ENCODE measurements around the gene TMPRSS9.
A peak's percentile ranks its signal among the peaks of the same experiment; 100 is the strongest.

Gene TMPRSS9

DNA sequence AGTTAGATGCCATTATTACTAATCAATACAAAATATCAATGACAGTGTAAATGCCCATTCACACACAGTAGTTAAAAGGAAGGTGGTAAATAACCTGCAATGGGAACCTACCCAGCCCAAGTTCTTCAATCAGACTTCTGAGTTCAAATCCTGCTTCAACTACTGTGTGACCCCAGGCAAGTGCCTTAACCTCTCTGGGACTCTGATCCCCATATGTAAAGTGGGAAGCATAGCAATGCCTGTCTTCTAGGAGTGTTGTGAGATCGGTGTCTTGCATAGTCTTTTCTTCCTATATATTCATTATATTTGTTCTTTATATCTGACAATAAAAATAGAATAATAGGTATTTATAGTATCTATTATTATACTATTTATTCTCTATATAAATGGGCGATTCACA is 60.4 kb downstream of the TMPRSS9 start:
- Histone ChIP-seq H3K4me1 (ENCODE audit: control insufficient read depth, insufficient read depth, low read length) (peaks cover 9% of the 10 kb centered on the region), H3K27me3 (ENCODE audit: control insufficient read depth, insufficient read depth, low read length, poor library complexity, severe bottlenecking) (no peaks in the 10 kb centered on the region), H3K4me3 (ENCODE audit: insufficient read depth, low read depth, low read length) (no peak overlapping the region), H3K27ac (ENCODE audit: insufficient read depth, low read depth, low read length, poor library complexity, severe bottlenecking) (no peak overlapping the region), H3K9me3 (ENCODE audit: control insufficient read depth, low read length) (no peaks in the 10 kb centered on the region), H3K36me3 (ENCODE audit: control insufficient read depth, insufficient read depth, low read length) (no peaks in the 10 kb centered on the region)
- WGBS, 2 experiments = 79 to 100% methylated on average over 1 of the region's 2 CpGs

DNA sequence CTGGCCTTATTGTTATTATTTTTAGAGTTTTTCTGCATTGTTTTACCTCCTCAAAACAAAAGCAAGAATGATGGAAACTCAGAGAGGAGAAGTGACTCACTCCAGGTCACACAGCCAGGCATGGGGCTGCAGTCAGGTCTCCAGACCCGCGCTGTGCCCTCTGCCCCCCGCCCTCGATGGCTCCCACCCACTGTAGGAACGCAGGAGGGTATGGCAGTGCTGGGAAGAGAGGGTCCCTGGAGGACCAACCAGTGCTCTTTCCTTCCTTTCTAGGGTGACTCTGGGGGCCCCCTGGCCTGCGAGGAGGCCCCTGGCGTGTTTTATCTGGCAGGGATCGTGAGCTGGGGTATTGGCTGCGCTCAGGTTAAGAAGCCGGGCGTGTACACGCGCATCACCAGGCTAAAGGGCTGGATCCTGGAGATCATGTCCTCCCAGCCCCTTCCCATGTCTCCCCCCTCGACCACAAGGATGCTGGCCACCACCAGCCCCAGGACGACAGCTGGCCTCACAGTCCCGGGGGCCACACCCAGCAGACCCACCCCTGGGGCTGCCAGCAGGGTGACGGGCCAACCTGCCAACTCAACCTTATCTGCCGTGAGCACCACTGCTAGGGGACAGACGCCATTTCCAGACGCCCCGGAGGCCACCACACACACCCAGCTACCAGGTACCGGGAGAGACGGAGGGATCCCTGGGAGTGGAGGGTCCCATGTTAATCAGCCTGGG is 61.7 kb downstream of the TMPRSS9 start:
- Histone ChIP-seq H3K4me1 (ENCODE audit: control insufficient read depth, insufficient read depth, low read length) (peaks cover 22% of the 10 kb centered on the region), H3K4me3 (ENCODE audit: insufficient read depth, low read depth, low read length) (no peak overlapping the region), H3K27ac (ENCODE audit: insufficient read depth, low read depth, low read length, poor library complexity, severe bottlenecking) (no peak overlapping the region), H3K27me3 (ENCODE audit: control insufficient read depth, insufficient read depth, low read length, poor library complexity, severe bottlenecking) (no peaks in the 10 kb centered on the region), H3K36me3 (ENCODE audit: control insufficient read depth, insufficient read depth, low read length) (no peaks in the 10 kb centered on the region), H3K9me3 (ENCODE audit: control insufficient read depth, low read length) (no peaks in the 10 kb centered on the region)
- WGBS, 2 experiments = 93 to 95% methylated on average over 23 of the region's 23 CpGs

DNA sequence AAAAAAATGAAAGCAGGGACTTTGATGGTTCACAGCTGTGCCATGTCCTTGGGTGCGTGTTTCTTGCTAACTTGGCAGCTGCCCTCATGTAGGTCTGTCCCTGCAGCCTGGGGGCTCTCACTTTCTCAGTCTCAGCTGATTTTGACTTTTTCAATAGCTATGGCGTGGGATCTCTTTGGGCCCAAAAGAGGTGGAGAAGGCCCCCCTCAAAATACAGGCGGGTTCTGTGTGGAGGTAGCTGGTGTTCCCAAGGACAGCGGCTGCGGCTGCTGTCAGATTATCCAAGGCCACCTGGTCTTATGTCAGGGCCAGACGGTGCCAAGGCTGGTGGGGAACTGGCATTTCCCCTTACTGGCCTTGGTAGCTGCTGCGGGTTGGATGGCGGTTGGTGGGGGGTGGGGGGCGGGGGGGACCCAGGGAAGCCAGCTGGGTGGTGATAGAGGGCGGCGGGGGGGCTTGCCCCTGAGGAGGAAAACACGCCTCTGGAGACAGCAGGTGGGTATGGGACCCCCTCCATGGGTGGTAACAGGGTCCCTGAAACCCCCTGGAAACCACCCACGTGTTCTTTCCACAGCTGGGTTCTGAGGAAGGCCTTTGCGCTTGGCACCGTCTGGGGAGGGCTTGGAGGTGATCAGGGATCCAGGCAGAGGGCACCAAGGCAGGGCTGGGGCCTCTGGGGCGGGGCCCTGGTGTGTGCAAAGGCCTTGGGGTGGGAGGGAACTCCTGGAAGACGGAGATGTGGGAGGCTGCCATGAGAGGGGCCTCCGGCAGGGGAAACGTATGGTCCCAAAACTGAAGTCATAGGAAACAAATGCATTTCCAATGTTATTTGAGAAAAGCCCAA is 63.2 kb downstream of the TMPRSS9 start:
- H3K4me1 ChIP-seq (ENCODE audit: control insufficient read depth, insufficient read depth, low read length) = peaks cover 23% of the 10 kb centered on the region
- H3K27ac ChIP-seq (ENCODE audit: insufficient read depth, low read depth, low read length, poor library complexity, severe bottlenecking) = no peak overlapping the region
- H3K9me3 ChIP-seq (ENCODE audit: control insufficient read depth, low read length) = no peaks in the 10 kb centered on the region
- no peaks in the 10 kb centered on the region for H3K36me3 ChIP-seq (ENCODE audit: control insufficient read depth, insufficient read depth, low read length)
- 96% methylated on average over 18 to 19 of the region's 19 CpGs for WGBS, 2 experiments
- no peaks in the 10 kb centered on the region for H3K27me3 ChIP-seq (ENCODE audit: control insufficient read depth, insufficient read depth, low read length, poor library complexity, severe bottlenecking)
- no peak overlapping the region for H3K4me3 ChIP-seq (ENCODE audit: insufficient read depth, low read depth, low read length)

DNA sequence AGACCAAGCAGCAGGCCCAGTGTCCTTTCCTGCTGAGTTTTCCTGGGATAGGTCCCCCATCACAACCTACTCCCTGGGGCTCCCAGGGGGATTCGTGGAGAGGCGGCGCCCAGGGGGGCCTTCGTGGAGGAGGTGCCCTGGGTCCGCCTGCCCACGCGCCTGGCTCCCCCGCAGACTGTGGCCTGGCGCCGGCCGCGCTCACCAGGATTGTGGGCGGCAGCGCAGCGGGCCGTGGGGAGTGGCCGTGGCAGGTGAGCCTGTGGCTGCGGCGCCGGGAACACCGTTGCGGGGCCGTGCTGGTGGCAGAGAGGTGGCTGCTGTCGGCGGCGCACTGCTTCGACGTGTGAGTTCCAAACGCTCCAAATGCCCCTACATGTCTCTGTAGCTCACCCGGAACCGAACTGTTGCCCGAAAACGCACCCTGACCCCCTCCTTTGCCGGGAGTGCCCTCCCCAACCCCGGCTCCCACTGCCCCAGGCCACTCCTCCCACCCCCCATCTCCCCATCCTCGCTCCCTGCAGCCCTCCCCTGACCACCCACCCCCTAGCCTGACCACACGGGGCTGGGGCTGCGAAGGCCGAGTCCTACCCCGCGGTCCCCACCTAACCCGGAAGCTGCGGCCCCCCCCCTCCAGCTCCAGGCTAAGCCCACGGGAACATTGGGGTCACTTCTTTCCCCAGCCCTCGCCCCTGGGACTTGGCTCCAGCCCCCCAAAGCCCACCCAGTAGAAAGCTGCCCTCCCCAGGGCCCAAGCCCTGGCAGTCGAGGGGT is 64.0 kb downstream of the TMPRSS9 start:
- Histone ChIP-seq H3K36me3 (ENCODE audit: control insufficient read depth, insufficient read depth, low read length) (no peaks in the 10 kb centered on the region), H3K27ac (ENCODE audit: insufficient read depth, low read depth, low read length, poor library complexity, severe bottlenecking) (no peak overlapping the region), H3K9me3 (ENCODE audit: control insufficient read depth, low read length) (no peaks in the 10 kb centered on the region), H3K4me3 (ENCODE audit: insufficient read depth, low read depth, low read length) (peak overlapping the region; percentile 41), H3K27me3 (ENCODE audit: control insufficient read depth, insufficient read depth, low read length, poor library complexity, severe bottlenecking) (no peaks in the 10 kb centered on the region), H3K4me1 (ENCODE audit: control insufficient read depth, insufficient read depth, low read length) (peaks cover 28% of the 10 kb centered on the region)
- WGBS, 2 experiments = 89 to 91% methylated on average over 46 of the region's 46 CpGs

DNA sequence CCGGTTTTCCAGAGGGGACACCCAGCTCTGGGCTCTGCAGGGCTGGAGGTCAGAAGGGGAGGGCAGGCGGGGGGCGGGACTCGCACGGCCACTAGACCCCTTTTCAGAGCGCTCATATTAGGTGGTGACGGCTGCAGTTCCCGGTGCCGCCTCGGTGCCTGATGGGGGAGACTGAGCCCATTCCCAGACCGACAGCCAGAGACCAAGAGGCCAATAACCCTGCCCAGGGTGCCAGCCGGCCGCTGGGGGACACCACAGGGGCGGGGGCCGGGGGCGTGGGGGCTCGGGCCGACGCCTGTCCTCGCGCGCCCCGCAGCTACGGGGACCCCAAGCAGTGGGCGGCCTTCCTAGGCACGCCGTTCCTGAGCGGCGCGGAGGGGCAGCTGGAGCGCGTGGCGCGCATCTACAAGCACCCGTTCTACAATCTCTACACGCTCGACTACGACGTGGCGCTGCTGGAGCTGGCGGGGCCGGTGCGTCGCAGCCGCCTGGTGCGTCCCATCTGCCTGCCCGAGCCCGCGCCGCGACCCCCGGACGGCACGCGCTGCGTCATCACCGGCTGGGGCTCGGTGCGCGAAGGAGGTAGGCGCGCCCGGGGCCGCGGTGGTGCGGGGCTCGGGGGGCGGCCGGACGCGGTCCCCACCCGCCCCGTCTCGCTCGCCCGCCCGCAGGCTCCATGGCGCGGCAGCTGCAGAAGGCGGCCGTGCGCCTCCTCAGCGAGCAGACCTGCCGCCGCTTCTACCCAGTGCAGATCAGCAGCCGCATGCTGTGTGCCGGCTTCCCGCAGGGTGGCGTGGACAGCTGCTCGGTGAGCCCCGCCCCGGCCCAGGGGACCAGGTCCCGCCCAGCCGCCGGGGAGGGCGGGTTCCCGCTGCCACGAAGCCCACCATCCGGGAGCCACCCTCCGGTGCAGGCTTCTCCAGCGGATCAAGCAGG is 64.9 kb downstream of the TMPRSS9 start:
- WGBS, 2 experiments = 4% methylated on average over 101 of the region's 101 CpGs
- Histone ChIP-seq H3K27ac (ENCODE audit: insufficient read depth, low read depth, low read length, poor library complexity, severe bottlenecking) (peak overlapping the region; percentile 50), H3K4me1 (ENCODE audit: control insufficient read depth, insufficient read depth, low read length) (peaks cover 28% of the 10 kb centered on the region), H3K4me3 (ENCODE audit: insufficient read depth, low read depth, low read length) (peak overlapping the region; percentile 41), H3K9me3 (ENCODE audit: control insufficient read depth, low read length) (no peaks in the 10 kb centered on the region), H3K36me3 (ENCODE audit: control insufficient read depth, insufficient read depth, low read length) (no peaks in the 10 kb centered on the region), H3K27me3 (ENCODE audit: control insufficient read depth, insufficient read depth, low read length, poor library complexity, severe bottlenecking) (no peaks in the 10 kb centered on the region)

DNA sequence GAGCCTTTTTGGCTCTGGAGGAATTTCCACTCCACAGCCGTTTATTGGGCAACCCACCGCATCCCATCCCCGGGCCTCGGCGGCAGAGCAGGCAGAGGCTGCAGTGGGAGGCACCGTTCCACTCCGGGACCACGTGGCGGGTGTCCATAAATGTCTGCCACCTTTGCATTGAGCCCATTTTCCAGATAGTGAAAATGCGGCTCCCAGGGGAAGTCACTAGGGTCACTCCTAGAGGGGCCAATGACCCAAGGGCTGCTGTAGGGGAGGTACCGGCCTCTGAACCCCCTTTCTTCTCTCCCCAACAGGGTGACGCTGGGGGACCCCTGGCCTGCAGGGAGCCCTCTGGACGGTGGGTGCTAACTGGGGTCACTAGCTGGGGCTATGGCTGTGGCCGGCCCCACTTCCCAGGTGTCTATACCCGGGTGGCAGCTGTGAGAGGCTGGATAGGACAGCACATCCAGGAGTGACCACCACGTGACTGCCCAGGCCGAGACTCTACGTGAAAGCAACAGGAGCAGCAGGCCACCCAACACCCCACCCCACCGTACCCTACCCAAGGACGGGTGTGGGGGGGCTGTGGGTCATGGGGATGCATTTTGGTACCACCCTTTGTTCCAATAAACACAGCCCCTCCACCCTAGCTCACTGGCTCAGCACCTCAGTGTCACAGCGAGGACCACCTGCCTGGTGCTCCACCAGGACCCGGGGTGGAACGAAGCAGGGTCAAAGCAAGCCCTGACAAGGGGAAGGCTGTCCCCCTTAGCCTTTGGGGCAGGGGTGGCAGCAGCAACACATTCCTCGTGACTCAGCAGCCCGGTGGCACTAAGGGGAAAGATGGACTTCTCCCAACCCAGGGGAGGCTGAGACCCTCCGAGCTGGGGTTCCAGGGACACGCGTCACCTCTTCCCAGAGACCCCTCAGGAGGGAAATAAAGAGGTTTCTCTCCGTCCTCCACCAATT is 65.8 kb downstream of the TMPRSS9 start:
- WGBS, 2 experiments = 77 to 78% methylated on average over 29 of the region's 29 CpGs
- no peak overlapping the region for H3K27ac ChIP-seq (ENCODE audit: insufficient read depth, low read depth, low read length, poor library complexity, severe bottlenecking)

DNA sequence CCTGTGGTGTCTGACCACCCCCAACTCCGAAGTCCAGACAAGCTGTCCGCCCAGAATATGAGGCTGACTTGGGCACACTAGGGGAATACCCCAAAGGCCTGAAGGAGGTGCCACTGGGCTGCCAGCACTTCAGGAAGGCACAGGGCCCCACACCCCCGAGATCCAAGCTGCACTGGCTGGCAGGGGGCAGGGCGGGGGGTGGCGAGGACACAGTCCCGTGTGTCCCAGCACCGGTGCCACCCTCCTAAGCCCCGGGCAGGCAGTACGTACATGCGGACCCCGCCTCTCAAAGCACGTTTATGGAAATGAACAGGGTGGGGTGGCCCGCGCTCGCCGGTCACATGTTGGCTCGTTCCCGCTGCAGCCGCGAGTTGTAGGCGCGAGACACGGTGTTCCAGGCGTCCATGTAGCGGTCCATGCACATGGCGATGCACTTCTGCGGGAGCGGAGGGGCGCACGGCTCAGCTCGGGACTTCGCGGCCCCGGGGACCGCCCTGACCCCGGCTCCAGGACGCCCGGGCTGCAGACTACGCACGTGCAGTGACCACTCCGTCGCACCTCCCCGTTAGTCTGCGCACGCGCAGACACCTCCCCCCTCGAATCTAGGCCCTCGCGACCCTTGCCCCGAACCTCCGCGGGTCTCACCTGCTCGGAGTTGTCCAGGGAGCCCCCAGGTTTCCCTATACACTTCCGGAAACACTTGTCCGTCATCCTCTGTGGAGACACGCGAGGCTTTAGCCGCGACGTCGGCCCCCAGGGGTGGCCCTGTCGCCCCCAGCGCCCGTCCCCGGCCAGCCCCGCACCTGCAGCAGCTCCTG is 66.8 kb downstream of the TMPRSS9 start:
- 3 to 4% methylated on average over 66 of the region's 66 CpGs for WGBS, 2 experiments
- H3K4me3 ChIP-seq (ENCODE audit: insufficient read depth, low read depth, low read length) = peak overlapping the region; percentile 97
- H3K27ac ChIP-seq (ENCODE audit: insufficient read depth, low read depth, low read length, poor library complexity, severe bottlenecking) = peak overlapping the region; percentile 88
- no peaks in the 10 kb centered on the region for H3K9me3 ChIP-seq (ENCODE audit: control insufficient read depth, low read length)
- no peaks in the 10 kb centered on the region for H3K27me3 ChIP-seq (ENCODE audit: control insufficient read depth, insufficient read depth, low read length, poor library complexity, severe bottlenecking)
- peaks cover 13% of the 10 kb centered on the region for H3K36me3 ChIP-seq (ENCODE audit: control insufficient read depth, insufficient read depth, low read length)
- peaks cover 28% of the 10 kb centered on the region for H3K4me1 ChIP-seq (ENCODE audit: control insufficient read depth, insufficient read depth, low read length)

More for the DNA sequence above, 65.8 kb downstream of the TMPRSS9 start:
- Histone ChIP-seq H3K27me3 (ENCODE audit: control insufficient read depth, insufficient read depth, low read length, poor library complexity, severe bottlenecking) (no peaks in the 10 kb centered on the region), H3K36me3 (ENCODE audit: control insufficient read depth, insufficient read depth, low read length) (peaks cover 4% of the 10 kb centered on the region), H3K9me3 (ENCODE audit: control insufficient read depth, low read length) (no peaks in the 10 kb centered on the region), H3K4me3 (ENCODE audit: insufficient read depth, low read depth, low read length) (peak overlapping the region; percentile 97), H3K4me1 (ENCODE audit: control insufficient read depth, insufficient read depth, low read length) (peaks cover 28% of the 10 kb centered on the region)

DNA sequence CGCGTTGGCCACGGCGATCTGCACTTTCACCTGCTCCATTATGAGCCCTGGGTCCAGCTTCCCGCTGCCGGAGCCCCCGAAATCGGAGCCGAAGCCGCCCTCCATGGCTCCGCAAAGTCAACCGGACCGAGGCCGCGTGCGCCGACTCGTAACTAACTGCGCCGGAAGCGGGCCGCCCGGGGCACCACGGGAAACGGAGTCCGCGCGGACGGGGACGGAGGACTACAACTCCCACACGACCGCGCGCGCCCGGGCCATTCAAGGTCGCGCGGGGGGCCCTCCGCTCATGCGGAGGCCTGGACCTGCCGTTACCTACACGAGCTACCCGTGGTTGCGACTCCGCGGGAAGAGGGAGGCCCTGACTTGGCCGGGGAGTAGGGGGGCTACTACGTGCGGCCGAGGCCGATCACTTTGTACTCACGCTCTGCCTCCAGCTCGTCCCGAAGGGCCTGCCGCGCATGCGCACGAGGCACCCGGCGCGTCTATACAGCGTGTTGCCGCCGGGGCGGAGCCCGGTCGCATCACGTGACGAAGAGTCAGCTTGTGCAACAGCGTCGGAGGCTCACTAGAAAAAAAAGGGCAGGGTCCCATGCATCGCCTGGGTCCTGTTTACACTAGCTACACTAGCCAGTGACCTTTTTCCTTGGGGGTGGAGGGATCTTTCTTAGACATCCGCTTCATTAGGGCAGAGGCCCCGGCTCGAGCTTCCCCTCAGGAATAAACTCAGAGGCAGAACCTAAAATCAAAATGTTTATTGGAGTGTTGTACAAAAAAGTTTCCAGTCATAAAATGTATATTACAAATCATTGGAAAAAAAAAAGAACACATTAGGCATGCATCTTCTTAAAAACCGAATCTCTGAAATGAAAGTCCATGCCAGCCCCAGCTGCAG is 67.6 kb downstream of the TMPRSS9 start, which contains the start of gene TIMM13:
Gene TIMM13, minus strand, starts transcription at position 158 of the 892 bp plus-strand sequence. Its CDS starts 53 bp downstream, at position 105.
- WGBS, 2 experiments = 2% methylated on average over 77 of the region's 77 CpGs
- Histone ChIP-seq H3K27ac (ENCODE audit: insufficient read depth, low read depth, low read length, poor library complexity, severe bottlenecking) (peak within 1 kb of the TSS; percentile 88), H3K4me1 (ENCODE audit: control insufficient read depth, insufficient read depth, low read length) (peaks cover 28% of the 10 kb centered on the region), H3K36me3 (ENCODE audit: control insufficient read depth, insufficient read depth, low read length) (peaks cover 21% of the 10 kb centered on the region), H3K4me3 (ENCODE audit: insufficient read depth, low read depth, low read length) (peak within 1 kb of the TSS; percentile 97), H3K27me3 (ENCODE audit: control insufficient read depth, insufficient read depth, low read length, poor library complexity, severe bottlenecking) (no peaks in the 10 kb centered on the region), H3K9me3 (ENCODE audit: control insufficient read depth, low read length) (no peaks in the 10 kb centered on the region)

Data from ectodermal cell (in vitro differentiated cells).